Keratinocyte (primary cell): Measurements from ENCODE around the gene AGAP1. TPM values are rescaled to one million over a fixed set of nuclear protein-coding genes. Genes with fewer than 3 reads are reported as not detected.

Experiments
- DNase-seq: peaks from one replicate; pipeline ENCODE4 v3.0.0-alpha.2; 2011; ENCODE audit warnings: low read depth, missing footprints, low spot score
- FAIRE-seq: peaks from 2 replicates; lab custom pipeline; 2011; peaks lifted over from hg19 to GRCh38; lab: Jason Lieb, UNC
- H2AFZ ChIP-seq: 2 replicates; pipeline ENCODE4 v1.6.0; 2012; ENCODE audit warnings: low read length, control low read depth, inconsistent platforms; ENCODE audit not compliant: control insufficient read depth
- H3K27ac ChIP-seq: 2 replicates; pipeline ENCODE4 v1.5.1; 2011; ENCODE audit warnings: low read length; ENCODE audit not compliant: control insufficient read depth, insufficient read depth
- H3K27me3 ChIP-seq: 3 replicates; pipeline ENCODE4 v1.6.0; 2011; ENCODE audit warnings: low read length; ENCODE audit not compliant: control insufficient read depth, insufficient read depth; ENCODE audit errors: extremely low read depth
- H3K36me3 ChIP-seq, 2 experiments: 2 replicates in 1 of 2; 3 replicates in 1 of 2; pipeline ENCODE4 v1.5.1; 2011; ENCODE audit warnings: low read length in 2 of 2, mild to moderate bottlenecking in 1 of 2; ENCODE audit not compliant: control insufficient read depth in 2 of 2, insufficient read depth in 2 of 2; ENCODE audit errors: extremely low read depth in 1 of 2
- H3K4me1 ChIP-seq: 3 replicates; pipeline ENCODE4 v1.5.1; 2011; ENCODE audit warnings: low read length; ENCODE audit not compliant: control insufficient read depth, insufficient read depth; ENCODE audit errors: extremely low read depth
- H3K4me2 ChIP-seq: 3 replicates; pipeline ENCODE4 v1.6.0; 2011; ENCODE audit warnings: low read depth, low read length; ENCODE audit not compliant: control insufficient read depth, insufficient read depth; ENCODE audit errors: extremely low read depth
- H3K4me3 ChIP-seq, 3 experiments: fragments of 200-600 bp in 1 of 3; sonication (generic) in 1 of 3; 2 replicates in 2 of 3; 3 replicates in 1 of 3; pipeline ENCODE4 v1.5.1; 2011 to 2016; ENCODE audit warnings: low read length in 3 of 3, mild to moderate bottlenecking in 3 of 3, control low read depth in 2 of 3, inconsistent platforms in 1 of 3, low read depth in 1 of 3, mixed read lengths in 1 of 3, mixed run types in 1 of 3, moderate library complexity in 1 of 3; ENCODE audit not compliant: control insufficient read depth in 2 of 3, insufficient read depth in 2 of 3; ENCODE audit errors: extremely low read depth in 1 of 3
- H3K79me2 ChIP-seq: 2 replicates; pipeline ENCODE4 v1.6.0; 2012; ENCODE audit warnings: low read length; ENCODE audit not compliant: control insufficient read depth, insufficient read depth
- H3K9ac ChIP-seq: 3 replicates; pipeline ENCODE4 v1.6.0; 2011; ENCODE audit warnings: low read length; ENCODE audit not compliant: control insufficient read depth, insufficient read depth; ENCODE audit errors: extremely low read depth
- H3K9me1 ChIP-seq: 3 replicates; pipeline ENCODE4 v1.6.0; 2011; ENCODE audit warnings: low read length; ENCODE audit not compliant: control insufficient read depth, insufficient read depth; ENCODE audit errors: extremely low read depth
- H3K9me3 ChIP-seq: 2 replicates; pipeline ENCODE4 v1.5.1; 2012; ENCODE audit warnings: low read depth, low read length; ENCODE audit not compliant: control insufficient read depth
- H4K20me1 ChIP-seq: 3 replicates; pipeline ENCODE4 v1.6.0; 2011; ENCODE audit warnings: low read length; ENCODE audit not compliant: control insufficient read depth, insufficient read depth; ENCODE audit errors: extremely low read depth
- CTCF ChIP-seq, 3 experiments: IDR thresholded peaks in 1 of 3; conservative IDR thresholded peaks in 1 of 3; optimal IDR thresholded peaks in 1 of 3; 2 replicates in 2 of 3; 3 replicates in 1 of 3; pipeline versions ENCODE3 to v1.5.1; 2011; ENCODE audit warnings: low read length in 3 of 3, mild to moderate bottlenecking in 3 of 3, moderate library complexity in 2 of 3, control low read depth in 1 of 3, inconsistent platforms in 1 of 3; ENCODE audit not compliant: insufficient read depth in 2 of 3; ENCODE audit errors: extremely low read depth in 1 of 3
- EZH2 ChIP-seq: IDR thresholded peaks from one replicate; pipeline ENCODE4 v1.6.1; 2012; ENCODE audit warnings: inconsistent platforms, mild to moderate bottlenecking, low read length, moderate library complexity
- dilution Hi-C: fragments of 300-500 bp; cut with MboI; formaldehyde crosslinking; loops from one replicate; pipeline ENCODE4 v1.7.0; 2020; ENCODE audit warnings: low sequenced_read_pairs; ENCODE audit not compliant: extremely low pct_ligation_motif_present
- polyA plus RNA-seq, 5 experiments: library from polyadenylated mRNA; depleted of rRNA in 3 of 5; stranded (reverse) in 3 of 5; stranded (forward) in 1 of 5; unstranded in 1 of 5; fragments of >200 nt; gene quantifications; 1 replicate in 1 of 5; 2 replicates in 3 of 5; 3 replicates in 1 of 5; pipeline versions ENCODE4 v1.2.1 to v1.2.3, GENCODE V29; 2011 to 2012; ENCODE audit warnings: missing spikeins in 2 of 5, low read depth in 1 of 5, low replicate concordance in 1 of 5

Gene AGAP1
- polyA plus RNA-seq, 1 donor (not counting 4 experiments of a cell fraction or from before 2014, with no cell fraction given) = 12.6 TPM

GRCh38 chr2:235597081-235597615 lies 103.3 kb downstream of the AGAP1 start:
- H3K27ac ChIP-seq = no peak overlapping the region
- H2AFZ ChIP-seq = no peak overlapping the region
- peaks cover 16% of the 10 kb centered on the region for H3K79me2 ChIP-seq
- H3K4me2 ChIP-seq = no peak overlapping the region
- no peak overlapping the region for H3K9ac ChIP-seq
- no peak overlapping the region for H3K4me3 ChIP-seq
- TF ChIP-seq CTCF (optimal IDR thresholded peaks at IDR 0.05 in 1 of 3, IDR thresholded peaks at IDR 0.05 in 1 of 3, conservative IDR thresholded peaks at IDR 0.05 in 1 of 3; ENCODE audit: extremely low read depth in 1 of 3, insufficient read depth in 2 of 3, low read length in 3 of 3) (no peak), EZH2 (no peak)
- H3K27me3 ChIP-seq = no peaks in the 10 kb centered on the region
- no peaks in the 10 kb centered on the region for H3K9me3 ChIP-seq
- no peaks in the 10 kb centered on the region for H3K9me1 ChIP-seq
- no peaks in the 10 kb centered on the region for H3K4me1 ChIP-seq
- peaks cover 4% of the 10 kb centered on the region for H4K20me1 ChIP-seq
- dilution Hi-C loops = no loop called here
- DNase-seq = no peak
- no peak for FAIRE-seq
- peaks cover 0 to 3% of the 10 kb centered on the region in 2 experiments for H3K36me3 ChIP-seq

GRCh38 chr2:235598026-235598425 lies 104.2 kb downstream of the AGAP1 start:
- no peak overlapping the region for H2AFZ ChIP-seq
- H3K9ac ChIP-seq = no peak overlapping the region
- H3K27ac ChIP-seq = no peak overlapping the region
- H3K4me3 ChIP-seq = no peak overlapping the region
- TF ChIP-seq EZH2 (no peak), CTCF (optimal IDR thresholded peaks at IDR 0.05 in 1 of 3, IDR thresholded peaks at IDR 0.05 in 1 of 3, conservative IDR thresholded peaks at IDR 0.05 in 1 of 3; ENCODE audit: extremely low read depth in 1 of 3, insufficient read depth in 2 of 3, low read length in 3 of 3) (no peak)
- no peak for FAIRE-seq
- peaks cover 4% of the 10 kb centered on the region for H4K20me1 ChIP-seq
- H3K9me1 ChIP-seq = no peaks in the 10 kb centered on the region
- no peaks in the 10 kb centered on the region for H3K27me3 ChIP-seq
- H3K4me2 ChIP-seq = no peak overlapping the region
- H3K79me2 ChIP-seq = peaks cover 17% of the 10 kb centered on the region
- H3K4me1 ChIP-seq = no peaks in the 10 kb centered on the region
- no peak for DNase-seq
- dilution Hi-C loops = no loop called here
- H3K9me3 ChIP-seq = no peaks in the 10 kb centered on the region
- peaks cover 0 to 3% of the 10 kb centered on the region in 2 experiments for H3K36me3 ChIP-seq
